ENCODE data around the gene ASGR1. TPM values are rescaled to one million over a fixed set of nuclear protein-coding genes. Genes with fewer than 3 reads are reported as not detected.
A peak's percentile ranks its signal among the peaks of the same experiment; 100 is the strongest.

ASGR1 gene
- total and polyA plus RNA-seq, 12 donors, result 0.29 to 6.9 (median 1.8) TPM; not detected in 2

GRCh38 chr17:7177954-7178477 is 1.2 kb downstream of the ASGR1 start:
- intact Hi-C loops (cut with DNase I), result no loop called here
- peaks cover 10% of the 10 kb centered on the region for H3K27me3 ChIP-seq
- H3K36me3 ChIP-seq (replicated peaks in 1 of 2), result no peaks in the 10 kb centered on the region
- WGBS, 4 donors, result 4 to 7% (median 6%) methylated on average over 11 to 18 of the region's 18 CpGs
- peaks cover 6 to 14% of the 10 kb centered on the region in 2 donors for H3K4me1 ChIP-seq (replicated peaks in 1 of 2)
- peak overlapping the region in 1 of 4 donors; percentile 53 for H3K4me3 ChIP-seq
- TF ChIP-seq, protein P1, sequence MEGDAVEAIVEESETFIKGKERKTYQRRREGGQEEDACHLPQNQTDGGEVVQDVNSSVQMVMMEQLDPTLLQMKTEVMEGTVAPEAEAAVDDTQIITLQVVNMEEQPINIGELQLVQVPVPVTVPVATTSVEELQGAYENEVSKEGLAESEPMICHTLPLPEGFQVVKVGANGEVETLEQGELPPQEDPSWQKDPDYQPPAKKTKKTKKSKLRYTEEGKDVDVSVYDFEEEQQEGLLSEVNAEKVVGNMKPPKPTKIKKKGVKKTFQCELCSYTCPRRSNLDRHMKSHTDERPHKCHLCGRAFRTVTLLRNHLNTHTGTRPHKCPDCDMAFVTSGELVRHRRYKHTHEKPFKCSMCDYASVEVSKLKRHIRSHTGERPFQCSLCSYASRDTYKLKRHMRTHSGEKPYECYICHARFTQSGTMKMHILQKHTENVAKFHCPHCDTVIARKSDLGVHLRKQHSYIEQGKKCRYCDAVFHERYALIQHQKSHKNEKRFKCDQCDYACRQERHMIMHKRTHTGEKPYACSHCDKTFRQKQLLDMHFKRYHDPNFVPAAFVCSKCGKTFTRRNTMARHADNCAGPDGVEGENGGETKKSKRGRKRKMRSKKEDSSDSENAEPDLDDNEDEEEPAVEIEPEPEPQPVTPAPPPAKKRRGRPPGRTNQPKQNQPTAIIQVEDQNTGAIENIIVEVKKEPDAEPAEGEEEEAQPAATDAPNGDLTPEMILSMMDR (IDR thresholded peaks at IDR 0.05), result no peak
- no peak for TF ChIP-seq POLR2A (IDR thresholded peaks at IDR 0.05)
- DNase-seq, result no peak
- no peaks in the 10 kb centered on the region for H3K9me3 ChIP-seq (replicated peaks in 1 of 3)
- H3K27ac ChIP-seq, result no peak overlapping the region

- intact Hi-C loops (cut with DNase I), result no loop called here
- Histone ChIP-seq H3K36me3 (replicated peaks in 1 of 2) (no peaks in the 10 kb centered on the region), H3K27ac (no peak overlapping the region), H3K4me1 (replicated peaks in 1 of 2) (peaks cover 6 to 14% of the 10 kb centered on the region in 2 donors), H3K9me3 (replicated peaks in 1 of 3) (no peaks in the 10 kb centered on the region), H3K4me3 (peak overlapping the region in 1 of 4 donors; percentile 53), H3K27me3 (peaks cover 10% of the 10 kb centered on the region)
- 2 to 3% (median 2%) methylated on average over 15 to 31 of the region's 31 CpGs for WGBS, 4 donors
- no peak for TF ChIP-seq POLR2A (IDR thresholded peaks at IDR 0.05)
- TF ChIP-seq, protein P1 (IDR thresholded peaks at IDR 0.05), result peak; percentile 49 to 81 (median 69)
- peak; percentile 57 to 83 (median 75) for DNase-seq
These were observed 1.8 kb downstream of the ASGR1 start for GRCh38 chr17:7177191-7177953.

DNA sequence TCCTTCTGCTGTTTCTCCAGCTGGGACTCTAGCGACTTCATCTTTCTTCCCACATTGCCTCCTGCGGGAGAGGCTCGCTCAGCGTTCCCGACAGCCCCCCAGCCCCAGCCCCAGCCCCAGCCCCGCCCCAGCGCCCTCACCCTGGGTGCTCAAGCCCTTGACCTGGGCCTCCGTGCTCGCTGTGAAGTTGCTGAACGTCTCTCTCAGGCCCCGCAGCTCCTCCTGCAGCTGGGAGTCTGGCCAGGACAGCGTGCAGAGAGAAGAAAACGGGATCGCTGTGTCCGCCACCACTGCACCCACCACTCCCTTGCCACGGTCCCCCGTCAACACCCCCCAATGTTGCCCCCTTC is 2.4 kb downstream of the ASGR1 start:
- peaks cover 10% of the 10 kb centered on the region for H3K27me3 ChIP-seq
- WGBS, 4 donors, result 6 to 10% (median 8%) methylated on average over 6 to 17 of the region's 17 CpGs
- intact Hi-C loops (cut with DNase I), result no loop called here
- no peaks in the 10 kb centered on the region for H3K9me3 ChIP-seq (replicated peaks in 1 of 3)
- DNase-seq, result peak in 2 of 7 donors; percentile 26 to 50
- peak overlapping the region in 1 of 4 donors; percentile 53 for H3K4me3 ChIP-seq
- H3K27ac ChIP-seq, result no peak overlapping the region
- H3K36me3 ChIP-seq (replicated peaks in 1 of 2), result no peaks in the 10 kb centered on the region
- H3K4me1 ChIP-seq (replicated peaks in 1 of 2), result peaks cover 6 to 14% of the 10 kb centered on the region in 2 donors
- TF ChIP-seq, protein P1 (IDR thresholded peaks at IDR 0.05), result no peak
- TF ChIP-seq POLR2A (IDR thresholded peaks at IDR 0.05), result no peak

DNA sequence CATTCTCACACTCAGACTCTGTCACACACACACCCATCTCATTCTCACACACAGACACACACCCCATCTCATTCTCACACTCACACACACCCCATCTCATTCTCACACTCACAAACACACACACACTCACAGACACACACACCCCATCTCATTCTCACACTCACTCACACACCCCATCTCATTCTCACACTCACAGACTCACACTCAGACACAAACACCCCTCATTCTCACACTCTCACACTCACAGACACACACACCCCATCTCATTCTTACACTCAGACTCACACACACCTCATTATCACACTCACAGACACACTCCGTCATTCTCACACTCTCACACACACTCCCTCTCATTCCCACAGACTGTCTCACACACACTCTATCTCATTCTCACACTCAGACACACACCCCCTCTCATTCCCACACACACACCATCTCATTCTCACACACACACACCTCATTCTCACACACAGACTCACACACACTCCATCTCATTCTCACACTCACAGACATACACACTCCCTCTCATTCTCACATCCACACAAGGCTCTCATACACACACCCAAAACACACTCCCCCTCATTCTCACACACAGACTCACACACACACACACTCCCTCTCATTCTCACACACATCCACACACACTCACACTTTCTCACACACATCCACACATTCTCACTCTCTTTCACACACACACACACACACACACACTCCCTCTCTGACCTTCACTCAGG is 2.9 kb downstream of the ASGR1 start:
- no peak overlapping the region for H3K4me3 ChIP-seq
- H3K9me3 ChIP-seq (replicated peaks in 1 of 3), result no peaks in the 10 kb centered on the region
- peaks cover 10% of the 10 kb centered on the region for H3K27me3 ChIP-seq
- H3K4me1 ChIP-seq (replicated peaks in 1 of 2), result peaks cover 6 to 14% of the 10 kb centered on the region in 2 donors
- peak in 1 of 7 donors; percentile 24 for DNase-seq
- intact Hi-C loops (cut with DNase I), result no loop called here
- TF ChIP-seq, protein P1 (IDR thresholded peaks at IDR 0.05), result no peak
- no peak for TF ChIP-seq POLR2A (IDR thresholded peaks at IDR 0.05)
- H3K36me3 ChIP-seq (replicated peaks in 1 of 2), result no peaks in the 10 kb centered on the region
- 65 to 82% (median 72%) methylated on average over 1 of the region's 1 CpG for WGBS, 4 donors
- no peak overlapping the region for H3K27ac ChIP-seq
